ENCODE data around the gene POLE.

DNA sequence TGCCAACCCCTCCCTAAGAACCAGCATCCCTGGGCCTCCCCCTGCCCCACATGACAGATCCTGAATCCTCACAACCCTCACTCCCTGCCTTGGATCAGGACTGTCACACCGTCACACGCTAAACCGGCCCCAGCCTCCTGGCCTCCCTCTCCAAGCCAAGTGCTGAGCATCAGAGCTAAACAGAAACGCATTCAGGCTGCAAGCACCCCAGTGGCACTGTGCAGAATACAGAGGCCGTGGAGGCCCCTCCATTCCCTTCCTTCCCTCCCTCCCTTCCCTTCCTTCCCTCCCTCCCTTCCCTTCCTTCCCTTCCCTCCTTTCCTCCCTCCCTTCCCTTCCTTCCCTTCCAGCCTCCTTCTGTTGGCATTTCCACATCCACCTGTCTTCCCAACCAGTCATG, 12.6 kb downstream of the POLE start:
- TF ChIP-seq, protein P1, sequence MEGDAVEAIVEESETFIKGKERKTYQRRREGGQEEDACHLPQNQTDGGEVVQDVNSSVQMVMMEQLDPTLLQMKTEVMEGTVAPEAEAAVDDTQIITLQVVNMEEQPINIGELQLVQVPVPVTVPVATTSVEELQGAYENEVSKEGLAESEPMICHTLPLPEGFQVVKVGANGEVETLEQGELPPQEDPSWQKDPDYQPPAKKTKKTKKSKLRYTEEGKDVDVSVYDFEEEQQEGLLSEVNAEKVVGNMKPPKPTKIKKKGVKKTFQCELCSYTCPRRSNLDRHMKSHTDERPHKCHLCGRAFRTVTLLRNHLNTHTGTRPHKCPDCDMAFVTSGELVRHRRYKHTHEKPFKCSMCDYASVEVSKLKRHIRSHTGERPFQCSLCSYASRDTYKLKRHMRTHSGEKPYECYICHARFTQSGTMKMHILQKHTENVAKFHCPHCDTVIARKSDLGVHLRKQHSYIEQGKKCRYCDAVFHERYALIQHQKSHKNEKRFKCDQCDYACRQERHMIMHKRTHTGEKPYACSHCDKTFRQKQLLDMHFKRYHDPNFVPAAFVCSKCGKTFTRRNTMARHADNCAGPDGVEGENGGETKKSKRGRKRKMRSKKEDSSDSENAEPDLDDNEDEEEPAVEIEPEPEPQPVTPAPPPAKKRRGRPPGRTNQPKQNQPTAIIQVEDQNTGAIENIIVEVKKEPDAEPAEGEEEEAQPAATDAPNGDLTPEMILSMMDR (IDR thresholded peaks at IDR 0.05; ENCODE audit: low read depth, low read length): no peak
- TF ChIP-seq POLR2A (IDR thresholded peaks at IDR 0.05; ENCODE audit: extremely low read depth, insufficient read length): no peak
- TF ChIP-seq, protein P2, sequence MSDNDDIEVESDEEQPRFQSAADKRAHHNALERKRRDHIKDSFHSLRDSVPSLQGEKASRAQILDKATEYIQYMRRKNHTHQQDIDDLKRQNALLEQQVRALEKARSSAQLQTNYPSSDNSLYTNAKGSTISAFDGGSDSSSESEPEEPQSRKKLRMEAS (IDR thresholded peaks at IDR 0.05; ENCODE audit: low read depth, low read length): no peak
